Measurements from ENCODE around the gene PPIP5K2. TPM values are rescaled to one million over a fixed set of nuclear protein-coding genes. Genes with fewer than 3 reads are reported as not detected.
"Not testable (repeated sequence)": the region's sequence is repeated elsewhere in the genome, so short reads cannot be mapped to it uniquely, and the experiment has no call there.

PPIP5K2 gene
- total RNA-seq = 112 TPM

DNA sequence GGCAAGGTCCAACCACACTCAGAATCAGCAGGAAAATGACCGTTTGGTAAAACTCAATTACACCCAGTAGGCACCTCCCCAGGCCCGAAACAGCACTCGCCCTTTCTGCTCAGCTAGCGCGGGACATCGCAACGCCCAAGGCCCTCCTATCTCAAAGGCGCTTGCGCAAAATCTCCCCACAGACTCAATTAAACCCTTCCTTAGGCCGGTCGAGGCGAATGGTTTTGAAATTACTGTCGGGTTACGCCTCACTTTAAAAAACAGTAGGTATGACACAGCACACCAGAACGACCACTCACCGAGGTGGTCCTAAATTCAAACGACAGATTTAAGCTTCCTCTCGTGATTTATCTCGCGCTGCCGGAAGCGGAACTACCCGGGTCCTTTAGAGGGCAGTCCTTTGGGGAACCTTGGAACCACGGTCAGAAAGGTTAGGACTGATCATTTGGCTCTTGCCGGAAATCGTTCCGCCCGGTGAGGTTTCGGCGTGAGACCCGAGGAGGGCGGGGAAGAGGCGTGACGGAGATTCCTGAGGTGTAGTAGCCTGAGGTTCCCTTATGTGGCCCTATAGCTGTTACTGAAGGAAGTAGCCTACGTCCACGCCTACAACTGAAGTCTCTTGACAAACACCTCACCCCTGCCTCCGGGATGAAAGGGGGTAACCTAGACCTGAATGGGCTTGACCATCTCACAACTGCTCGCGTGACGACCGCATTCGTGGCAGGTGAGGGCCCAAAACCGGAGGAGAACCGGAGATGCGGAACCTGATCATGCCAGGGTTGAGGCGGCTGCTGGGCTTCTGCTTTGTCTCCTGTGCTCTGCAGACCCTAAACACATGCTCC lies at the start of gene PPIP5K2, which contains the start of gene GIN1:
Gene PPIP5K2, plus strand, starts transcription at position 537 of the 842 bp plus-strand sequence. CDS start 9,289 bp downstream, outside the sequence.
Gene GIN1, minus strand, starts transcription at position 374 of the 842 bp plus-strand sequence. CDS start 11,431 bp downstream, outside the sequence.
- DNase-seq (ENCODE audit: low spot score in 2 of 2) (peak; percentile 58 to 71), FAIRE-seq (no peak)

- DNase-seq (ENCODE audit: low spot score in 2 of 2); FAIRE-seq: not testable (repeated sequence)
Observed at GRCh38 chr5:103073500-103073899, 46.6 kb upstream of the PPIP5K2 start.

GRCh38 chr5:103075442-103075841 lies 44.7 kb upstream of the PPIP5K2 start:
- FAIRE-seq (no peak), DNase-seq (ENCODE audit: low spot score in 2 of 2) (no peak)

DNA sequence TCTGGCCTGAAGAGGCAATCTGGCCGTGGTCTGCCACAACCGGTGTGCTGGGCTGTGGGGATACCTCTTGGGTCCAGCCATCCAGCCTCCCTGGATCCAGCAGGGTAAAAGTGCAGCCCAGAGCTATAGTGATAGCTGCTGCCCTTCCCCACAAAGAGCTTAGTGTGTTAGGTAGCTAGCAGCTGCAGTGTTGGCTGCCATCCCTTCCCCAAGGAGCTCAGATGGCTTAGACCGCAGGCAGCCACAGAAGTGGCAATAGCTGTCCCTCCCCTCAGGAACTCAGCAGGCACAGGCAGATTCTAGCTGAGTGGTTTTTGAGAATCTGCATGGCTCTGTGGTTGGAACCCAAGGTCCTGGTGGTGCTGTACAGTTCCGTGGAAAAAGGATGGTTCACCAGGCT lies 40.3 kb upstream of the PPIP5K2 start:
- FAIRE-seq (no peak), DNase-seq (ENCODE audit: low spot score in 2 of 2) (no peak)

- FAIRE-seq = no peak
Observed at GRCh38 chr5:103086547-103086946, 33.6 kb upstream of the PPIP5K2 start.

DNA sequence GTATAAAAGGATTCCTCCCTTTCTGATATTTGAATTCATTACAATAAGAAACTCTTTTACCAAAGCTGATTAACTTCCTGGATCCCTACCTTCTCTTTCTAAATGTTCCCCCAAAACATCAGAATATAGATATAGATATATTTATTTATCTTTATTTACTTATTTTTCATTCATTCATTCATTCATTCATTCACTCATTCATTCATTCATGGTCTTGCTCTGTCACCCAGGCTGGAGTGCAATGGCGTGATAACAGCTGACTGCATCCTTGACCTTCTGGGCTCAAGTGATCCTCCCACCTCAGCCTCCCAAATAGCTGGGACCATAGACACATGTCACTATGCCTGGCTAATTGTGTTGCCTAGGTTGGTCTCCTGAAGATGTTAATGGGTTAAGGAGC lies 30.8 kb upstream of the PPIP5K2 start:
- no peak for DNase-seq (ENCODE audit: low spot score in 2 of 2)
- FAIRE-seq = no peak

More at GRCh38 chr5:103086547-103086946, 33.6 kb upstream of the PPIP5K2 start:
- no peak for DNase-seq (ENCODE audit: low spot score in 2 of 2)

DNA sequence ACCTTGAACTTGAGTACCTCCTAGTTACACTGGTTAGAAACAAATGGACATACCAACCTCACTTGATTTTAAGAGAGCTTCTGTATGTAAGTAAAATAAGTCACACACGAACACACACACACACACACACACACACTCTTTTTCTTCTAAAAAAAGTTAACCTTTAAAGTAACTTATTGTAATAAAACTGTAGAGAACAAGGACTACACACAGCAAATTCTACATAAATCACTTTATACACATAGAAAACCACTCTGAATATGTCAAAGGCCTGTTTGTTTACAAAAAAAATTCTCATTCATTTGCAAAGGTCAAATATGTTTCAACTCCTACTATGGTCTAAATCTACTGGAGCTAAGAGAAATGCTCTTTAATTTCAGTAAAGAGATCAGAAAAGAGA lies 29.3 kb upstream of the PPIP5K2 start:
- FAIRE-seq (no peak), DNase-seq (ENCODE audit: low spot score in 2 of 2) (no peak)

DNA sequence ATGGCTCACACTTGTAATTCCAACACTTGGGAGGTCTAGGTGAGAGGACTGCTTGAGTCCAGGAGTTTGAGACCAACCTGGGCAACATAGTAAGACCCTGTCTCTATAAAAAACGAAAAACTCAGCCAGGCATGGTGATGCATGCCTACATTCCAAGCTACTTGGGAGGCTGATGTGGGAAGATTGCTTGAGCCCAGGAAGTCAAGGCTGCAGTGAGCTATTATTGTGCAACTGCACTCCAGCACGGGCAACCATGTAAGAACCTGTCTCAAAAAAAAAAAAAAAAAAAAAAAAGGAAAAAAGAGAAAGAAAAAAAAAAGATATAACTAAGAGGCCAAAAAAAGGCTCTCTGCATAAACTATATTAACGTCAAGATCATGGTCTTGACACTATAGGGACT lies 27.4 kb upstream of the PPIP5K2 start:
- DNase-seq (ENCODE audit: low spot score in 2 of 2) (no peak), FAIRE-seq (no peak)

DNA sequence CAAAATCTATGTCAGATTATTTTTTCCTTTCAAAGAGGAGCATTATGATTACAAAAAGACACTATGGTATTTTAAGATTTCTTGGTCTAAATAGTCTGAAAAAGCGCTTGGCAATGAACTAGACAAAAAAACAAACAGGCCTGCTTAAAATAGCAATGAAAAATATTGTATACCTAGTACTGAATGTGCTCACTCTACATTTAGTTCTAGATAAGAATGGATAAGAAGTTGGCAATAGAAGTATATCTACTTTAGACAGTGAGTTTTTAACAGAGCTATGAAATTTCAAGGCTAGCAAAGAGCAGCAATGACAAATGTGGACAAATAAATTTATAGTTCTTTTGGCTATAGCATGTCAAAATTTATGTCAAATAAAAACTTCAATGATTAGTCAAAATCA lies 26.4 kb upstream of the PPIP5K2 start:
- FAIRE-seq = no peak
- no peak for DNase-seq (ENCODE audit: low spot score in 2 of 2)

DNA sequence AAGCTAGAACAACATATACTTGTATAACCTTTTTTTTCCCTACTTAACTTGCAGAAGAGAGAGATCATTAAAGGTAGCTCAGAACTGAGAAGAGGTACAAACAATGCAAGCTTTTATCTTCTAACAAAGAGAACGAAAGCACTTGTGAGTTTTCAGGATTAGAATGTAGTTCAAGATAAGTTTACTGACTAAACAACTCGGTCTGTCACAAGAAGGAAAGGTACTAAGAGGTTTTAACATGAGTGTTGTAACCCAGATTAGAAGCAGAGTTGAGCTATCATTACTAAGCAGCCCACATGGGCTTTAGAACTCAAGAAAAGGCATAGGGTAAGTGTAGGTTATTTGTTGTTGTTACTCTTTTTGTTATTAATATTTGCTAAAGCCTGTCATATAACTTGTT lies 25.4 kb upstream of the PPIP5K2 start:
- FAIRE-seq = no peak

GRCh38 chr5:103098993-103099392 lies 21.1 kb upstream of the PPIP5K2 start:
- DNase-seq (ENCODE audit: low spot score in 2 of 2) (no peak), FAIRE-seq (no peak)

More for the DNA sequence above, 25.4 kb upstream of the PPIP5K2 start:
- DNase-seq (ENCODE audit: low spot score in 2 of 2) = no peak

DNA sequence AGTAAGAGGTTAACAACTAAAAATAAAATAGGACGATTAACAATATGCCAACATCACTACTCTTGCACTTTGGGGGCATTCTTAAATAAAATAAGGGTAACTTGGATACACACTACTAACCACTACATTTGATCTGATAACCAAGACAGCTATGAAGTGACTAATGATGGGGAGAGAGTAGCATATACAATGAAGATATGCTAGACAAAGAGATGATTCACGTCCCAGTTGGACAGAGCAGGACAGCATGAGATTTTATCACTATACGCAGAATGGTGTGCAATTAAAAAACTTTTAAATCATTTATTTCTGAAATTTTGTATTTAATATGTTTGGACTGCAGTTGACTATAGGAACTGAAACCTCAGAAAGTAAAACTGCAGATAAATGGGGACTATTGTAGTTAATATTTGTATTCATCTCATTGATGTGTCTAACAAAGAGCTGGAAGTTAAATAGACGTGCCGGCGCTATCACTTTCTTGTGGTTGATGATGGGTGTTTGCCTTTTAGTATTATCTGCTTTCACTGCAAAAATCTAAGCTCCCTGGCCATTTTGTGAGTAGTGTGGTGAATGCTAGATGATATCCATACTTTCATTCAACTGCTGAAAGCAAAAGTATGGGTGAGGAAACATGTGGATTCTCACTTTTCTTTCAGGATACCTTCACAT lies 18.9 kb upstream of the PPIP5K2 start:
- no peak for DNase-seq (ENCODE audit: low spot score in 2 of 2)
- no peak for FAIRE-seq

DNA sequence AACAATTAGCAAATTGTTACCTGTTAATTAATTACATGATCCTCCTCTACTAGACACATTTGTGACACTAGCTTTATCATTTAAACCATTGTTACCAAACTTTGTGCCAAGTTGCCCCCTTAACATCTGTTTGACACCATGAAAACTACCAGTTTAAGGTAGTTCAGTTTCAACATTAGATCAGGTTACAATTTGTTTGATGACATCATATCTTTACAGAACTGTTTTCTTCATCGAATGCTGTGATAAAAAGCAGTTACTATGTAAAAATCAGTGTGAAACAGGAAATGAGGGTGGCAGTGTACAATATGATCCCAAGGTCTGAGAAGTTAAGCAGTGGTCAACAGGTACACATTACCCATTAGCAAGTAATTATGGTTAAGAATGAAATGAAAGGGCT lies 17.9 kb upstream of the PPIP5K2 start:
- FAIRE-seq (no peak), DNase-seq (ENCODE audit: low spot score in 2 of 2) (no peak)

- DNase-seq (ENCODE audit: low spot score in 2 of 2) = no peak
- no peak for FAIRE-seq
Observed at GRCh38 chr5:103108086-103108485, 12.0 kb upstream of the PPIP5K2 start.

GRCh38 chr5:103109277-103109676 lies 10.8 kb upstream of the PPIP5K2 start:
- DNase-seq (ENCODE audit: low spot score in 2 of 2) (no peak), FAIRE-seq (no peak)

GRCh38 chr5:103110403-103110802 lies 9.7 kb upstream of the PPIP5K2 start:
- no peak for FAIRE-seq

GRCh38 chr5:103111468-103111867 lies 8.6 kb upstream of the PPIP5K2 start:
- FAIRE-seq (no peak), DNase-seq (ENCODE audit: low spot score in 2 of 2) (no peak)

More at GRCh38 chr5:103110403-103110802, 9.7 kb upstream of the PPIP5K2 start:
- no peak for DNase-seq (ENCODE audit: low spot score in 2 of 2)

GRCh38 chr5:103112910-103113309 lies 7.2 kb upstream of the PPIP5K2 start:
- DNase-seq (ENCODE audit: low spot score in 2 of 2) = no peak
- FAIRE-seq = no peak

DNA sequence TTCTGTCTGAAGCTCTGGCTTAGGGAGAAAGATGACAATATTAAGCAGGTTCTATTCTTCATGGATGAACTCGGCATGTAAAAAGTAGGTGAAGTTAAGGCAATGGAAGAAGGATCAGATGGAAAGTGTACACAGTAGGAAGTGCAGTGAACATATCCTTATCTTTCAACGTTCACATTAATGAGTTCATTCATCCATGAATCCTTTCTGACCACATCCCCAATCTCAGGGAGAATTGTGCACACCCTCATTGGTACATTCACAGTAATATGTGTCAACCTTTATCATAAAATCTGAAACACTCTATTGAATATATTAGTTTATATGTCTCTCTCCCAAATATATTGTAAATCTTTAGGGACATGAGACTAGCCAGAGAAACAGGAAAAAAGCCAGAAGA lies 5.7 kb upstream of the PPIP5K2 start:
- no peak for DNase-seq (ENCODE audit: low spot score in 2 of 2)
- no peak for FAIRE-seq

DNA sequence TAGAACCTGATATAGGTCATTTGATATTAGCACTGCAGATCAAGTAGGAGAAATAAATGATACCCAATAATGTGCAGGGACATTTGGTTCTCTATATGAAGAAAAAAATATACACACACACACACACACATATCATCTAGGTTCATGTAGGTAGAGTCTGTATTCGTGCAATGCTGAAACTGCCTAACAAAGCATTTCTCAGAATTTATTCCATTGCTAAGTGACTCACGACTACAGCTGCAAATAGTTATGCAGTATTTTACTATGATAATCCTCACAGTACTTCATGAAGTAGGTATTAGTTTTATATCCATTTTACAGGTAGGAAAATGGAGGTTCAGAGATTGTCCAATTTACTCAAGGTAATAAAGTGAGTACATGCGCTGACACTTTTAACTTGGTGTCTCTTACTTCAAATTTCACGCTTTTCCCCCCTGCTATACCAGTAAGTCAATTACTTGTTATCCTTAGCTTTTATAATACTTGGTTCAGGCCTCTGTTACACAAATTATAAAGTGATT lies 2.6 kb upstream of the PPIP5K2 start:
- DNase-seq (ENCODE audit: low spot score in 2 of 2) = no peak
- FAIRE-seq = no peak

GRCh38 chr5:103119070-103119764 lies 884 bp upstream of the PPIP5K2 start:
- no peak for FAIRE-seq

More at GRCh38 chr5:103119070-103119764, 884 bp upstream of the PPIP5K2 start:
- no peak for DNase-seq (ENCODE audit: low spot score in 2 of 2)

All from frontal cortex (tissue), 4 donors.